B cell (primary cell): ENCODE data around the gene PCF11. TPM values are rescaled to one million over a fixed set of nuclear protein-coding genes. Genes with fewer than 3 reads are reported as not detected.

Experiments used
- ATAC-seq: fragments of 200-7000 bp; cut with Tn5 transposase; one replicate; pipeline ENCODE4 v1.10.0; 2021; ENCODE audit warnings: low read depth, mild to moderate bottlenecking, moderate number of reproducible peaks, moderate library complexity
- CTCF ChIA-PET: fragments of 350-600 bp; sonication (Branson Sonifier 250); formaldehyde crosslinking; loops from one replicate; lab custom pipeline; 2021; ENCODE audit warnings: antibody characterized with exemption, inconsistent platforms; lab: Charles Lee
- POLR2A ChIA-PET: fragments of 350-600 bp; sonication (Branson Sonifier 250); formaldehyde crosslinking; loops from one replicate; lab custom pipeline; 2021; ENCODE audit warnings: antibody characterized with exemption; lab: Charles Lee
- DNase-seq: peaks from one replicate; pipeline ENCODE4 v3.0.0; 2013
- H2AFZ ChIP-seq: 2 replicates; pipeline ENCODE4 v1.6.1; 2012; ENCODE audit warnings: mild to moderate bottlenecking, low read depth, low read length; ENCODE audit not compliant: insufficient read depth, poor library complexity, severe bottlenecking
- H3K27ac ChIP-seq, 2 donors: 1 replicate in 1 of 2; 2 replicates in 1 of 2; pipeline ENCODE4 v1.5.1; 2012 to 2013; ENCODE audit warnings: low read length in 2 of 2, mild to moderate bottlenecking in 2 of 2, moderate library complexity in 1 of 2
- H3K27me3 ChIP-seq, 4 experiments: fragments of 200-600 bp in 1 of 4; sonication (generic) in 1 of 4; replicated peaks in 1 of 4; 1 replicate in 2 of 4; 2 replicates in 2 of 4; pipeline versions ENCODE4 v1.6.1 to v1.7.0; 2013 to 2016; ENCODE audit warnings: low read length in 3 of 4, mild to moderate bottlenecking in 2 of 4, mixed read lengths in 1 of 4, moderate library complexity in 1 of 4; ENCODE audit not compliant: insufficient read depth in 4 of 4, control insufficient read depth in 3 of 4; ENCODE audit errors: control extremely low read depth in 1 of 4
- H3K36me3 ChIP-seq, 2 experiments: replicated peaks in 1 of 2; 1 replicate in 1 of 2; 2 replicates in 1 of 2; pipeline versions ENCODE4 v1.6.1 to v1.7.1; 2013; ENCODE audit warnings: low read length in 1 of 2; ENCODE audit not compliant: insufficient read depth in 2 of 2, control insufficient read depth in 1 of 2; ENCODE audit errors: control extremely low read depth in 1 of 2, extremely low read depth in 1 of 2
- H3K4me1 ChIP-seq, 2 donors: fragments of 200-600 bp in 1 of 2; sonication (generic) in 1 of 2; 1 replicate in 1 of 2; 2 replicates in 1 of 2; pipeline versions ENCODE4 v1.5.1 to v1.6.1; 2013 to 2017; ENCODE audit warnings: low read length in 2 of 2; ENCODE audit not compliant: control insufficient read depth in 2 of 2, insufficient read depth in 2 of 2
- H3K4me2 ChIP-seq: replicated peaks from 2 replicates; pipeline ENCODE3; 2012; ENCODE audit warnings: mild to moderate bottlenecking, low read depth, low read length; ENCODE audit not compliant: poor library complexity, severe bottlenecking
- H3K4me3 ChIP-seq, 5 experiments: fragments of 200-600 bp in 1 of 5; sonication (generic) in 1 of 5; 1 replicate in 3 of 5; 2 replicates in 2 of 5; pipeline versions ENCODE4 v1.5.1 to v1.7.0; 2011 to 2016; ENCODE audit warnings: low read length in 4 of 5, mild to moderate bottlenecking in 4 of 5, low read depth in 2 of 5, control low read depth in 1 of 5, moderate library complexity in 1 of 5; ENCODE audit not compliant: insufficient read depth in 1 of 5; ENCODE audit errors: control extremely low read depth in 1 of 5, extremely low read depth in 1 of 5
- H3K79me2 ChIP-seq: fragments of 200-600 bp; sonication (generic); one replicate; pipeline ENCODE4 v1.6.0; 2016; ENCODE audit warnings: low read length; ENCODE audit not compliant: control insufficient read depth, insufficient read depth
- H3K9ac ChIP-seq: fragments of 200-600 bp; sonication (generic); 2 replicates; pipeline ENCODE4 v1.6.1; 2017; ENCODE audit warnings: mild to moderate bottlenecking, low read length, moderate library complexity
- H3K9me3 ChIP-seq, 3 donors: one replicate each; pipeline versions ENCODE4 v1.6.1 to v1.7.1; 2013; ENCODE audit warnings: low read length in 2 of 3; ENCODE audit not compliant: control insufficient read depth in 2 of 3, insufficient read depth in 1 of 3; ENCODE audit errors: control extremely low read depth in 1 of 3
- H4K20me1 ChIP-seq: 2 replicates; pipeline ENCODE4 v1.6.0; 2012; ENCODE audit warnings: mild to moderate bottlenecking, low read length; ENCODE audit not compliant: insufficient read depth, control insufficient read depth, poor library complexity, severe bottlenecking
- H3K27ac Mint-ChIP-seq: one replicate; pipeline ENCODE4 v1.8.0; 2021; ENCODE audit warnings: mixed read lengths
- H3K27me3 Mint-ChIP-seq: one replicate; pipeline ENCODE4 v1.8.0; 2021; ENCODE audit warnings: mixed read lengths
- H3K4me1 Mint-ChIP-seq: one replicate; pipeline ENCODE4 v1.8.0; 2021; ENCODE audit warnings: mixed read lengths
- H3K4me3 Mint-ChIP-seq: one replicate; pipeline ENCODE4 v1.8.0; 2021; ENCODE audit warnings: mixed read lengths
- H3K9me3 Mint-ChIP-seq: one replicate; pipeline ENCODE4 v1.8.0; 2022; ENCODE audit warnings: mixed read lengths; ENCODE audit not compliant: insufficient read depth
- EZH2 ChIP-seq: IDR thresholded peaks from 2 replicates; pipeline ENCODE4 v1.6.1; 2012; ENCODE audit warnings: borderline replicate concordance, low read depth, mild to moderate bottlenecking, moderate library complexity, low read length; ENCODE audit not compliant: insufficient read depth, poor library complexity, severe bottlenecking
- WGBS: methylation state at CpG from one replicate; pipeline ENCODE4 v1.1.5; 2013; ENCODE audit warnings: missing lambda C conversion rate; ENCODE audit not compliant: insufficient coverage; 5-methylcytosine and 5-hydroxymethylcytosine counted together
- intact Hi-C: fragments of 100-400 bp; cut with micrococcal nuclease; formaldehyde crosslinking; loops from one replicate; pipeline ENCODE4 v1.10.0; 2022
- polyA plus RNA-seq: library from polyadenylated mRNA; depleted of rRNA; stranded (reverse); fragments of >200 nt; gene quantifications from 2 replicates; pipeline ENCODE4 v1.2.3, GENCODE V29; 2012
- total RNA-seq, 2 donors: library from RNA; stranded (reverse); fragments of 120-200 nt in 1 of 2; gene quantifications; 1 replicate in 1 of 2; 2 replicates in 1 of 2; pipeline versions ENCODE4 v1.2.3 to v1.2.4, GENCODE V29; 2013 to 2022
- TF ChIP-seq, protein P1 (sequence below): fragments of 200-600 bp; IDR thresholded peaks from one replicate; pipeline ENCODE4 v1.8.0; 2022; ENCODE audit warnings: antibody characterized with exemption, mild to moderate bottlenecking

PCF11 gene
- total and polyA plus RNA-seq, 2 donors (not counting 1 experiment from before 2014, with no cell fraction given) = 123 to 185 TPM

DNA sequence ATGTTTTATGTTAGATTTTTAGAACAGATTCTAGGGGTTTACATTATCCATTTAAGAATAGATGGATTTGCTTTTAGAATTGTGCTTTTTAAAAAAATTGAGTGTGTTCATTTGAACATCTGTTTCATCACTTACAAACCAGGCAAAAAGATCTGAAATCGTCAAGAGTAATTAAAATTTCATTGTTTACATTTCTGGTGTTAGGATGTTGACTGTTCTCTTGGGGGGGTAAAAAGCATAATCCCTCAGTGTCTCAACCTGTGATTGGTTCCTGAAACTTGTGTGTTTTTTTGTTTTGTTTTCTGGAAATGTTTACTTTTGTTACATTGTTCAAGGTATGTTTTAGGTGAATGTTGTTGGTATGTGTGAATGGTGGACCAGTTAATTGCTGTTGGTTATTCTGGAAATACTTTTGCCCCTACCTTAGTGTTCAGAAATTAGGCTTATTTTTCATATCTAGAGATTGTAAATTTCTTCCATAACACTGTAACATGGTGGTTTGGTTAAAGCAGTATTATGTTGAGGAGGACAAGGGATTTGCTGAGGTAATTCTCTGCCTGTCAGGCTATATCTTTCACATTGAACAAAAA is 4.8 kb downstream of the PCF11 start:
- no CpG with 5 or more reads among the region's 1 CpG for WGBS
- TF ChIP-seq, protein P1, sequence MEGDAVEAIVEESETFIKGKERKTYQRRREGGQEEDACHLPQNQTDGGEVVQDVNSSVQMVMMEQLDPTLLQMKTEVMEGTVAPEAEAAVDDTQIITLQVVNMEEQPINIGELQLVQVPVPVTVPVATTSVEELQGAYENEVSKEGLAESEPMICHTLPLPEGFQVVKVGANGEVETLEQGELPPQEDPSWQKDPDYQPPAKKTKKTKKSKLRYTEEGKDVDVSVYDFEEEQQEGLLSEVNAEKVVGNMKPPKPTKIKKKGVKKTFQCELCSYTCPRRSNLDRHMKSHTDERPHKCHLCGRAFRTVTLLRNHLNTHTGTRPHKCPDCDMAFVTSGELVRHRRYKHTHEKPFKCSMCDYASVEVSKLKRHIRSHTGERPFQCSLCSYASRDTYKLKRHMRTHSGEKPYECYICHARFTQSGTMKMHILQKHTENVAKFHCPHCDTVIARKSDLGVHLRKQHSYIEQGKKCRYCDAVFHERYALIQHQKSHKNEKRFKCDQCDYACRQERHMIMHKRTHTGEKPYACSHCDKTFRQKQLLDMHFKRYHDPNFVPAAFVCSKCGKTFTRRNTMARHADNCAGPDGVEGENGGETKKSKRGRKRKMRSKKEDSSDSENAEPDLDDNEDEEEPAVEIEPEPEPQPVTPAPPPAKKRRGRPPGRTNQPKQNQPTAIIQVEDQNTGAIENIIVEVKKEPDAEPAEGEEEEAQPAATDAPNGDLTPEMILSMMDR = no peak
- no peak for TF ChIP-seq EZH2
- CTCF ChIA-PET = interaction anchor here (0.9 to 1.0 kb wide), 4 partner anchors 14 to 295 kb away, joined by 3 read pairs; no protein-coding TSS in a partner anchor
- H3K4me1 ChIP-seq = peaks cover 28 to 39% of the 10 kb centered on the region in 2 donors
- peak overlapping the region; percentile 78 for H3K4me2 ChIP-seq
- H3K27ac ChIP-seq = peak overlapping the region in 1 of 2 donors; percentile 37
- no peak for DNase-seq
- H3K27me3 Mint-ChIP-seq = no peaks in the 10 kb centered on the region
- peaks cover 54% of the 10 kb centered on the region for H3K4me1 Mint-ChIP-seq
- H3K27me3 ChIP-seq = no peaks in the 10 kb centered on the region
- peak overlapping the region; percentile 18 for H3K9ac ChIP-seq
- H2AFZ ChIP-seq = no peak overlapping the region
- POLR2A ChIA-PET = no interaction called here
- no peak overlapping the region for H3K4me3 ChIP-seq
- H3K9me3 ChIP-seq = no peaks in the 10 kb centered on the region
- H3K4me3 Mint-ChIP-seq = peak overlapping the region; percentile 56
- H3K36me3 ChIP-seq = peaks cover 13 to 48% of the 10 kb centered on the region in 2 experiments
- peaks cover 23% of the 10 kb centered on the region for H4K20me1 ChIP-seq
- intact Hi-C loops = no loop called here
- H3K9me3 Mint-ChIP-seq = no peaks in the 10 kb centered on the region
- H3K27ac Mint-ChIP-seq = peak overlapping the region; percentile 67
- ATAC-seq = no peak
- peaks cover 95% of the 10 kb centered on the region for H3K79me2 ChIP-seq

DNA sequence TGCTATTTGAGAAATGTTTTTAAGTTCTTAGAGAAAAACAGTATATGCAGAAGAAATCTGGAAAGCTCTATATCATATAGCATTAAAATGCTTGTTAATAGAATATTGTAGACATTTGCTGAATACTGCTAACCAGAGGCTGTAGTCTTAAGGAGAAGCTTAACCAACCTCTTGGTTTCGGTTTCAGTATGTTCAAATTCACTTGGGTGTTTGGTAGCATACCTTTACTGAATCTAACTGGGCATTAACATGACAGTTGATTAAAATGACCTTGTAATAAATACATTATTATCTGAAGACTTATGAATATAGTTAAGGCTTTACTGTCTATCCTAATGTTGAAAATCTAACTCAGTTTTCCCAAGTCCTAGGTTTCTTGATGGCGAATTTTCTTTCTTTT is 5.4 kb downstream of the PCF11 start:
- TF ChIP-seq, protein P1 = no peak
- TF ChIP-seq EZH2 = no peak
- H3K4me2 ChIP-seq = peak overlapping the region; percentile 46
- H3K4me1 ChIP-seq = peaks cover 28 to 39% of the 10 kb centered on the region in 2 donors
- DNase-seq (peak; percentile 60), ATAC-seq (peak; percentile 42)
- Mint-ChIP-seq H3K4me3 (no peak overlapping the region), H3K27me3 (no peaks in the 10 kb centered on the region), H3K4me1 (peaks cover 58% of the 10 kb centered on the region), H3K27ac (no peak overlapping the region), H3K9me3 (no peaks in the 10 kb centered on the region)
- H3K27ac ChIP-seq = peak overlapping the region in 1 of 2 donors; percentile 47
- peaks cover 20% of the 10 kb centered on the region for H4K20me1 ChIP-seq
- intact Hi-C loops = no loop called here
- ChIA-PET POLR2A (interaction anchor here (0.6 kb wide), 1 partner anchor 96 kb away, joined by 3 read pairs; no protein-coding TSS in a partner anchor), CTCF (interaction anchor here (0.9 to 1.0 kb wide), 3 partner anchors 13 to 295 kb away, joined by 3 read pairs; no protein-coding TSS in a partner anchor)
- no peaks in the 10 kb centered on the region for H3K27me3 ChIP-seq
- peaks cover 96% of the 10 kb centered on the region for H3K79me2 ChIP-seq
- H3K4me3 ChIP-seq = no peak overlapping the region
- H3K9me3 ChIP-seq = no peaks in the 10 kb centered on the region
- WGBS = no CpG with 5 or more reads among the region's 2 CpGs
- peak overlapping the region; percentile 18 for H3K9ac ChIP-seq
- H3K36me3 ChIP-seq = peaks cover 14 to 55% of the 10 kb centered on the region in 2 experiments
- no peak overlapping the region for H2AFZ ChIP-seq
